GM12891 (cell line): Measurements from ENCODE around the gene PHRF1.

ENCODE experiments used
- DNase-seq: peaks from one replicate; pipeline ENCODE4 v3.0.0; 2011; ENCODE audit warnings: low spot score; ENCODE audit not compliant: insufficient read length
- FAIRE-seq: peaks from 2 replicates; lab custom pipeline; 2011; peaks lifted over from hg19 to GRCh38; lab: Jason Lieb, UNC
- PAX5 ChIP-seq: IDR thresholded peaks from 2 replicates; pipeline ENCODE4 v1.6.1; 2011; ENCODE audit warnings: low read length, moderate library complexity, mild to moderate bottlenecking; ENCODE audit not compliant: insufficient read depth, severe bottlenecking
- POLR2A ChIP-seq: IDR thresholded peaks from 2 replicates; pipeline ENCODE4 v1.6.1; 2011; ENCODE audit warnings: low read depth, low read length, control low read depth
- POLR2AphosphoS5 ChIP-seq: IDR thresholded peaks from 2 replicates; pipeline ENCODE4 v1.6.1; 2011; ENCODE audit warnings: low read depth, low read length, control low read depth
- POU2F2 ChIP-seq: IDR thresholded peaks from 2 replicates; pipeline ENCODE4 v1.6.1; 2011; ENCODE audit warnings: low read depth, mild to moderate bottlenecking, control low read depth, low read length, moderate library complexity
- SPI1 ChIP-seq: IDR thresholded peaks from 2 replicates; pipeline ENCODE4 v1.6.1; 2011; ENCODE audit warnings: low read depth, low read length, control low read depth
- TAF1 ChIP-seq: IDR thresholded peaks from 2 replicates; pipeline ENCODE4 v1.6.1; 2011; ENCODE audit warnings: low read depth, low read length, control low read depth

Gene PHRF1

GRCh38 chr11:609341-609811, 33.1 kb downstream of the PHRF1 start:
- TF ChIP-seq PAX5: no peak
- TF ChIP-seq POU2F2: no peak
- TF ChIP-seq POLR2A: no peak
- no peak for TF ChIP-seq TAF1
- TF ChIP-seq SPI1: no peak
- TF ChIP-seq POLR2AphosphoS5: no peak
- DNase-seq: no peak
- no peak for FAIRE-seq

GRCh38 chr11:610146-610801, 34.0 kb downstream of the PHRF1 start:
- DNase-seq (no peak), FAIRE-seq (no peak)
- TF ChIP-seq POU2F2: no peak
- TF ChIP-seq TAF1: no peak
- TF ChIP-seq PAX5: no peak
- TF ChIP-seq POLR2A: no peak
- TF ChIP-seq POLR2AphosphoS5: no peak
- TF ChIP-seq SPI1: no peak

- no peak for FAIRE-seq
- no peak for TF ChIP-seq TAF1
- peak; percentile 69 for TF ChIP-seq POLR2A
- TF ChIP-seq PAX5: no peak
- no peak for TF ChIP-seq SPI1
- TF ChIP-seq POU2F2: no peak; the same call in none of the 2 replicates
- peak; percentile 71 for TF ChIP-seq POLR2AphosphoS5
- DNase-seq: no peak
Measured at GRCh38 chr11:611001-611996, 35.0 kb downstream of the PHRF1 start.

- TF ChIP-seq TAF1 (no peak), POU2F2 (no peak), SPI1 (no peak), PAX5 (no peak), POLR2AphosphoS5 (no peak), POLR2A (no peak; the same call in none of the 2 replicates)
- peak; percentile 58 for FAIRE-seq
- no peak for DNase-seq
Measured at GRCh38 chr11:612201-612960, 36.1 kb downstream of the PHRF1 start.

- TF ChIP-seq POLR2AphosphoS5 (peak; percentile 44; the same call in 1 of the 2 replicates), TAF1 (no peak), POU2F2 (no peak)
- no peak for DNase-seq
- FAIRE-seq: no peak
Measured at GRCh38 chr11:612961-613300, 36.7 kb downstream of the PHRF1 start.

- peak; percentile 72 for DNase-seq
- TF ChIP-seq TAF1: 0 out of 2 replicates have a peak, but pooled peaks have one; percentile 28
- peak; percentile 31; the same call in 1 of the 2 replicates for TF ChIP-seq POLR2A
- TF ChIP-seq POLR2AphosphoS5: 0 out of 2 replicates have a peak, but pooled peaks have one; percentile 35
- TF ChIP-seq SPI1: no peak
- no peak for TF ChIP-seq PAX5
- no peak for TF ChIP-seq POU2F2
- FAIRE-seq: peak; percentile 95
Measured at GRCh38 chr11:613369-613968, 37.2 kb downstream of the PHRF1 start.

GRCh38 chr11:614021-614622, 37.9 kb downstream of the PHRF1 start:
- DNase-seq: no peak
- TF ChIP-seq PAX5: no peak
- no peak; the same call in 1 of the 2 replicates for TF ChIP-seq POLR2AphosphoS5
- no peak for TF ChIP-seq SPI1
- peak; percentile 29; the same call in 1 of the 2 replicates for TF ChIP-seq POU2F2
- TF ChIP-seq POLR2A: no peak
- peak; percentile 28 for FAIRE-seq

GRCh38 chr11:614623-615503, 38.6 kb downstream of the PHRF1 start:
- TF ChIP-seq POLR2AphosphoS5: no peak
- TF ChIP-seq SPI1: no peak
- TF ChIP-seq TAF1: peak; percentile 32; the same call in 1 of the 2 replicates
- FAIRE-seq (no peak), DNase-seq (no peak)
